NCI-H128 (cell line): ENCODE measurements around the gene R3HDM4.
"Not testable (repeated sequence)": the region's sequence is repeated elsewhere in the genome, so short reads cannot be mapped to it uniquely, and the experiment has no call there.

Experiments
- DNase-seq: peaks from one replicate; lab custom pipeline; 2025; ENCODE audit not compliant: unreplicated experiment; lab: John Stamatoyannopoulos, UW

The R3HDM4 gene

GRCh38 chr19:896434-896833 lies 16.6 kb downstream of the R3HDM4 start:
- DNase-seq: no peak

- peak; percentile 86 for DNase-seq
Measured at GRCh38 chr19:892894-893689, 19.9 kb downstream of the R3HDM4 start, which contains the start of the genes MED16 and RNU6-9. Gene MED16, minus strand, starts transcription at chr19:893187. Its CDS starts 2,056 bp downstream, at chr19:891131. Gene RNU6-9, plus strand, starts transcription at chr19:893484.

- DNase-seq: no peak
Measured at GRCh38 chr19:892243-892893, 20.7 kb downstream of the R3HDM4 start.

- DNase-seq: not testable (repeated sequence)
Measured at GRCh38 chr19:891421-892200, 21.4 kb downstream of the R3HDM4 start.

GRCh38 chr19:890831-891230 lies 22.2 kb downstream of the R3HDM4 start:
- no peak for DNase-seq

GRCh38 chr19:889662-890295 lies 23.2 kb downstream of the R3HDM4 start:
- DNase-seq: no peak

GRCh38 chr19:888581-889385 lies 24.2 kb downstream of the R3HDM4 start:
- no peak for DNase-seq

GRCh38 chr19:887599-887998 lies 25.4 kb downstream of the R3HDM4 start:
- no peak for DNase-seq

- DNase-seq: no peak
Measured at GRCh38 chr19:887072-887471, 25.9 kb downstream of the R3HDM4 start.

GRCh38 chr19:885536-886224 lies 27.3 kb downstream of the R3HDM4 start:
- no peak for DNase-seq

- DNase-seq: no peak
Measured at GRCh38 chr19:884420-885211, 28.4 kb downstream of the R3HDM4 start.

GRCh38 chr19:883661-884211 lies 29.3 kb downstream of the R3HDM4 start:
- no peak for DNase-seq

GRCh38 chr19:882871-883497 lies 30.0 kb downstream of the R3HDM4 start:
- DNase-seq: no peak

GRCh38 chr19:881385-882071 lies 31.5 kb downstream of the R3HDM4 start:
- no peak for DNase-seq

- DNase-seq: no peak
Measured at GRCh38 chr19:879711-880438, 33.1 kb downstream of the R3HDM4 start.

GRCh38 chr19:878751-879561 lies 34.1 kb downstream of the R3HDM4 start:
- not testable (repeated sequence) for DNase-seq
